IMR-90 (cell line): Measurements from ENCODE around the gene UBTD1.

Experiments
- CTCF ChIP-seq: conservative IDR thresholded peaks from 2 replicates; pipeline ENCODE4 v1.5.1; 2012; ENCODE audit warnings: mild to moderate bottlenecking, low read depth, low read length, improper control_type of control experiment
- POLR2A ChIP-seq: IDR thresholded peaks from 2 replicates; pipeline ENCODE4 v1.6.1; 2012; ENCODE audit warnings: mild to moderate bottlenecking, low read depth, low read length
- RFX5 ChIP-seq: IDR thresholded peaks from 2 replicates; pipeline ENCODE4 v1.8.0; 2012; ENCODE audit warnings: low read depth, mild to moderate bottlenecking, low read length, moderate library complexity

GRCh38 chr10:97600616-97601015 lies 101.9 kb downstream of the UBTD1 start:
- TF ChIP-seq CTCF (no peak), POLR2A (no peak), RFX5 (no peak)
